Measurements from ENCODE around the gene PTGIR.

The PTGIR gene

DNA sequence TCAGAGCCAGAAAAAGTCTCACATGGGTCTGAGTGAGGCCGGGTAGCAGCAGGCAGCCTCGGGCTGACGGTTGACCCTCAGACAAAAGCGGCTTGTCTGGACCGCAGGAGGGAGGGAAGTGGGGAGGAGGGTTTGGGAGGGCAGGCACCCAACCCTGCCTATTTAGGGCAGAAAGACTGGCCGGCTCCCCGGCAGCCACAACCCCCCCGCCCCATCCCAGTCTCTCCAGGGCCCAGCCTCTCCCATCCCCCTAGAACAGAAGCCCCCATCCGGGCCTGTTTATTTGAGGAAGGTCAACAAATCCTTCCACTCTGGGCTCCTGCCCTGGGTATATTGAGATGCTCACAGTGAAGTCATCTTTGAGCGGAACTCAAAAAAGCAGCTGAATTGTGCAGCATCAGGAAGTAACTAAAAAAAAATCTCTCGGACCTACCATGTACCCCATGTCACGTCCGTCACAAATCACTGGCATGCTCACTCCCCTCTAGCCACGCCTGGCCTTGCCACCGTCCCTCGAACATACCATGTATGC is 29.8 kb upstream of the PTGIR start:
- Histone ChIP-seq H3K27ac (ENCODE audit: low read depth, low read length) (peak overlapping the region; percentile 69; the same call in 1 of the 2 replicates), H3K27me3 (ENCODE audit: insufficient read depth, low read length) (peaks cover 28% of the 10 kb centered on the region), H3K4me3 (ENCODE audit: low read length) (no peak overlapping the region), H3K36me3 (ENCODE audit: insufficient read depth, low read length) (no peaks in the 10 kb centered on the region), H3K9ac (ENCODE audit: low read depth, low read length) (no peak overlapping the region), H3K9me3 (ENCODE audit: insufficient read depth, low read depth, low read length) (no peaks in the 10 kb centered on the region), H3K4me1 (ENCODE audit: insufficient read depth, low read length) (peaks cover 16% of the 10 kb centered on the region)
- WGBS, result 33% methylated on average over 16 of the region's 16 CpGs

GRCh38 chr19:46650445-46650844 is 25.6 kb upstream of the PTGIR start:
- no peak overlapping the region for H3K9ac ChIP-seq (ENCODE audit: low read depth, low read length)
- H3K27ac ChIP-seq (ENCODE audit: low read depth, low read length), result no peak overlapping the region
- peaks cover 51% of the 10 kb centered on the region for H3K27me3 ChIP-seq (ENCODE audit: insufficient read depth, low read length)
- H3K9me3 ChIP-seq (ENCODE audit: insufficient read depth, low read depth, low read length), result no peaks in the 10 kb centered on the region; the same call in 1 of the 2 replicates
- 94% methylated on average over 7 of the region's 7 CpGs for WGBS
- H3K36me3 ChIP-seq (ENCODE audit: insufficient read depth, low read length), result no peaks in the 10 kb centered on the region
- no peak overlapping the region for H3K4me3 ChIP-seq (ENCODE audit: low read length)
- H3K4me1 ChIP-seq (ENCODE audit: insufficient read depth, low read length), result peaks cover 13% of the 10 kb centered on the region

- H3K27ac ChIP-seq (ENCODE audit: low read depth, low read length), result no peak overlapping the region
- WGBS, result 12% methylated on average over 143 of the region's 144 CpGs
- peak overlapping the region; percentile 39 for H3K4me3 ChIP-seq (ENCODE audit: low read length)
- no peaks in the 10 kb centered on the region for H3K36me3 ChIP-seq (ENCODE audit: insufficient read depth, low read length)
- H3K27me3 ChIP-seq (ENCODE audit: insufficient read depth, low read length), result peaks cover 52% of the 10 kb centered on the region
- peaks cover 5% of the 10 kb centered on the region; the same call in 1 of the 2 replicates for H3K4me1 ChIP-seq (ENCODE audit: insufficient read depth, low read length)
- H3K9ac ChIP-seq (ENCODE audit: low read depth, low read length), result peak overlapping the region; percentile 44; the same call in 1 of the 2 replicates
- no peaks in the 10 kb centered on the region; the same call in 1 of the 2 replicates for H3K9me3 ChIP-seq (ENCODE audit: insufficient read depth, low read depth, low read length)
Observed at GRCh38 chr19:46648961-46649960, 24.4 kb upstream of the PTGIR start.

DNA sequence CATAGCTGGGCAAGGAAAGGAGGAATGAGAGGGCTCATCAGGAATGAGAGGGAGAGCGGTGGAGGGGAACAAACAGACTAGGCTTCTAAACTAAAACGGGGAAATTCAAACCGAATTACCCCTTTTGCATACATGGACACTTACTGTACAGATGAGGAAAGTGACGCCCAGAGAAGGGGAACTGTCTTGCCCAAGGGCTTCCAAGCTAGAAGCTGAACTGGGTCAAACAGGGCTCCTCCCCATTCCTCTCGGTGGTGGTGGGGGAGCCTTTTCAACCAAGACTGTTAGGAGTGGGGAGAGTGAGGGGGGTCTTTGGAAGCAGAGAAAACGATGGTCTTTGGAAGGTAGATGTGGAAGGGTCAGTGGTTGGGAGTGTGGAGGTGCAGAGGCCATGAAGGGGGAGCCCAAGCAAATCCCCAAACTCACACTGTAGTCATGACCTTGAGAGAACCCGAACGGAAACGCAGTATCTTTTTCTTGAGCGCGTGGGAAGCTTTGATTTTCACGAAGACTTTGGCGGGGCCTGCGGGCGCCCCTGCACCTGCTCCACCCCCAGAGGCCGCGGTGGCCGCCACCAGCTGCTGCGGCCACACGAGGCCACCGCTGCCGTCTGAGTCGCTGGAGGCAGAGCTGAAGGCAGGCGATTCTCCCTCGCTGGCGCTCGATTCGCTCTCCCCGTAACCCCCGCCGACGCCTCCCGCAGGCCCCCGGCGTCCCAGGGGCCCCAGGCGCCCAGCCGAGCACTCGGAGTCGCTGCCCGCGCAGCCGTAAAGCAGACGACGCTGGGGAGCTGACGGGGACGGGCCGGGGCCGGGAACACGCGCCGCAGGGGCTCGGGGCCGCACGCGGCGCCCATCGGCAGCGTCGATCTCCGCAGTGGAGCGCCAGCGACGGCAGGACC is 23.4 kb upstream of the PTGIR start:
- H3K27me3 ChIP-seq (ENCODE audit: insufficient read depth, low read length), result peaks cover 52% of the 10 kb centered on the region
- H3K27ac ChIP-seq (ENCODE audit: low read depth, low read length), result no peak overlapping the region
- peak overlapping the region; percentile 39 for H3K4me3 ChIP-seq (ENCODE audit: low read length)
- no peaks in the 10 kb centered on the region for H3K4me1 ChIP-seq (ENCODE audit: insufficient read depth, low read length)
- H3K9me3 ChIP-seq (ENCODE audit: insufficient read depth, low read depth, low read length), result no peaks in the 10 kb centered on the region; the same call in 1 of the 2 replicates
- H3K9ac ChIP-seq (ENCODE audit: low read depth, low read length), result peak overlapping the region; percentile 44; the same call in 1 of the 2 replicates
- WGBS, result 17% methylated on average over 63 of the region's 63 CpGs
- H3K36me3 ChIP-seq (ENCODE audit: insufficient read depth, low read length), result no peaks in the 10 kb centered on the region

- Histone ChIP-seq H3K4me1 (ENCODE audit: insufficient read depth, low read length) (no peaks in the 10 kb centered on the region), H3K4me3 (ENCODE audit: low read length) (no peak overlapping the region), H3K9me3 (ENCODE audit: insufficient read depth, low read depth, low read length) (no peaks in the 10 kb centered on the region; the same call in 1 of the 2 replicates), H3K27ac (ENCODE audit: low read depth, low read length) (no peak overlapping the region), H3K27me3 (ENCODE audit: insufficient read depth, low read length) (peaks cover 57% of the 10 kb centered on the region), H3K36me3 (ENCODE audit: insufficient read depth, low read length) (no peaks in the 10 kb centered on the region), H3K9ac (ENCODE audit: low read depth, low read length) (no peak overlapping the region)
- WGBS, result 98% methylated on average over 2 of the region's 3 CpGs
Observed at GRCh38 chr19:46646402-46646801, 21.5 kb upstream of the PTGIR start.

DNA sequence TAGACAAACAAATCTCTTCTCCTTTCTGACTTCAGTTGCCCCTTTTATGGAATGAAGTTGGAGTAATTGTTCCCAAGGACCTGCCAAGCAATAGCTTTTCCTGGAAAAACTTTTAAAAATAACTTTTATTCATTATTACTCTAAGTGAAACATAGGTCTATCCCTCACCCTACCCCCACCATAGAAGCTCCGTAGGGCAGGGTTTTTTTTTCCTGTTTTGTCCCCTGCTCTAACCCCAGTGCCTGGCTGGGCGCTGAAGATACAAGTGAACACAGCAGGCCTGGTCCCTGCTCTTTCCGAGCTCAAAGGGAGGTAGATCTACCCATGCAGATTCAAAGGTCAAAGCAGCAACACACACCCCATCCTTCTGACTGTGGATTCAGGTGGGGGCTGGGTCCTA is 19.8 kb upstream of the PTGIR start:
- peaks cover 58% of the 10 kb centered on the region for H3K27me3 ChIP-seq (ENCODE audit: insufficient read depth, low read length)
- no peaks in the 10 kb centered on the region for H3K4me1 ChIP-seq (ENCODE audit: insufficient read depth, low read length)
- no peak overlapping the region for H3K4me3 ChIP-seq (ENCODE audit: low read length)
- no peak overlapping the region for H3K9ac ChIP-seq (ENCODE audit: low read depth, low read length)
- no peaks in the 10 kb centered on the region; the same call in 1 of the 2 replicates for H3K9me3 ChIP-seq (ENCODE audit: insufficient read depth, low read depth, low read length)
- 49% methylated on average over 3 of the region's 3 CpGs for WGBS
- no peaks in the 10 kb centered on the region for H3K36me3 ChIP-seq (ENCODE audit: insufficient read depth, low read length)
- no peak overlapping the region for H3K27ac ChIP-seq (ENCODE audit: low read depth, low read length)

DNA sequence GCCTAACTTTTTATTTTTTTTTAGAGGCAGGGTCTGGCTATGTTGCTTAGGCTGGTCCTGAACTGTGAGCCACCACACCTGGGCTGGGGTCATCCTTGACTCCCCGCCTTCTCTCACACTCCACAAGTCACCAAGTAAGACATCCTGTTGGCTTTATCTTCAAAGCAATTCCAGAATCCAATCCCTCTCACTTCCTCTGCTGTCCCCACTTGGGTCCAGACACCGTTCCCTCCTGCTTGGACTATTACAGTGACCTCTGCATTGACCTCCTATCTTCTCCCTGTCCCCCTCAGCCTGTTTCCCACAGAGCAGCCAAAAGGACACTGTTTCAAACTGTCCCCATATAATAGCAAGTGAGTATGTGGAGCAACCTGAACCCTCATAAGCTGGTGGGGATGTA is 15.8 kb upstream of the PTGIR start:
- Histone ChIP-seq H3K27ac (ENCODE audit: low read depth, low read length) (no peak overlapping the region), H3K27me3 (ENCODE audit: insufficient read depth, low read length) (peaks cover 53% of the 10 kb centered on the region), H3K4me1 (ENCODE audit: insufficient read depth, low read length) (0 out of 2 replicates have a peak, but pooled peaks cover 3% of the 10 kb centered on the region), H3K4me3 (ENCODE audit: low read length) (no peak overlapping the region), H3K36me3 (ENCODE audit: insufficient read depth, low read length) (no peaks in the 10 kb centered on the region), H3K9me3 (ENCODE audit: insufficient read depth, low read depth, low read length) (no peaks in the 10 kb centered on the region), H3K9ac (ENCODE audit: low read depth, low read length) (no peak overlapping the region)
- WGBS, result 74% methylated on average over 2 of the region's 2 CpGs

GRCh38 chr19:46639358-46640182 is 14.7 kb upstream of the PTGIR start:
- Histone ChIP-seq H3K4me3 (ENCODE audit: low read length) (peak overlapping the region; percentile 64), H3K27ac (ENCODE audit: low read depth, low read length) (no peak overlapping the region; the same call in 1 of the 2 replicates), H3K9me3 (ENCODE audit: insufficient read depth, low read depth, low read length) (no peaks in the 10 kb centered on the region), H3K27me3 (ENCODE audit: insufficient read depth, low read length) (peaks cover 59% of the 10 kb centered on the region), H3K4me1 (ENCODE audit: insufficient read depth, low read length) (0 out of 2 replicates have a peak, but pooled peaks cover 3% of the 10 kb centered on the region), H3K36me3 (ENCODE audit: insufficient read depth, low read length) (no peaks in the 10 kb centered on the region), H3K9ac (ENCODE audit: low read depth, low read length) (no peak overlapping the region)
- WGBS, result 8% methylated on average over 48 of the region's 49 CpGs

- Histone ChIP-seq H3K9me3 (ENCODE audit: insufficient read depth, low read depth, low read length) (no peaks in the 10 kb centered on the region), H3K27me3 (ENCODE audit: insufficient read depth, low read length) (peaks cover 77% of the 10 kb centered on the region), H3K36me3 (ENCODE audit: insufficient read depth, low read length) (no peaks in the 10 kb centered on the region), H3K4me3 (ENCODE audit: low read length) (no peak overlapping the region), H3K27ac (ENCODE audit: low read depth, low read length) (no peak overlapping the region), H3K4me1 (ENCODE audit: insufficient read depth, low read length) (peaks cover 9% of the 10 kb centered on the region; the same call in 1 of the 2 replicates), H3K9ac (ENCODE audit: low read depth, low read length) (no peak overlapping the region)
- WGBS, result 81% methylated on average over 14 of the region's 14 CpGs
Observed at GRCh38 chr19:46637224-46637623, 12.3 kb upstream of the PTGIR start.

Measured in HUES64 (cell line).